Stimulated activated CD8-positive, alpha-beta memory T cell treated with anti-CD3 and anti-CD28 coated beads, Interleukin-4, amount 100 ng/mL, for 1 hour (primary cell): Measurements from ENCODE around the gene PPM1M.
"Not testable (repeated sequence)": the region's sequence is repeated elsewhere in the genome, so short reads cannot be mapped to it uniquely, and the experiment has no call there.

Experiments used
- DNase-seq, 2 donors: peaks; one replicate each; pipeline ENCODE4 v3.0.0-alpha.2; 2020; ENCODE audit warnings: low read depth in 2 of 2, low spot score in 1 of 2

The PPM1M gene

DNA sequence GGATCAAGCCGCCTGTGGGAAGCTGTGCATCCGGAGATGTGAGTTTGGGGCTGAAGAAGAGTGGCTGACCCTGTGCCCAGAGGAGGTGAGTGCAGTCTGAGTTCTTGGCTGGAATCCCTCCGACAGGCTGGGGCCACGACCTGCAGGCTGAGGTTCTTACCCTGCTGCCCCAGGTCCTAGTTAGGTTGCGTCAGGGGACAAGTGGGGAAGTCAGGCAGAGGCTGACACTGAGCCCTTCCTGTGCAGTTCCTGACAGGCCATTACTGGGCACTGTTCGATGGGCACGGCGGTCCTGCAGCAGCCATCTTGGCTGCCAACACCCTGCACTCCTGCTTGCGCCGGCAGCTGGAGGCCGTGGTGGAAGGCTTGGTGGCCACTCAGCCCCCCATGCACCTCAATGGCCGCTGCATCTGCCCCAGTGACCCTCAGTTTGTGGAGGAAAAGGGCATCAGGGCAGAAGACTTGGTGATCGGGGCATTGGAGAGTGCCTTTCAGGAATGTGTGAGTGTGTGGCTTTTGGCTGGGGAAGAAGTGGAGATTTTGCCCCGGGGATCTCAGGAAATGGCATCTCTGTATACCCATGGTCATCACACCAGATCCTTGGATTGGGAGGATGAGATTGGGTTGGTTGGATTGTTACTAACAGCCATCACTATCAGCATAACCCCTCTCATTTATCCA lies 1.3 kb downstream of the PPM1M start:
- DNase-seq, result no peak

GRCh38 chr3:52247409-52248164 lies 2.0 kb downstream of the PPM1M start:
- DNase-seq, result no peak

DNA sequence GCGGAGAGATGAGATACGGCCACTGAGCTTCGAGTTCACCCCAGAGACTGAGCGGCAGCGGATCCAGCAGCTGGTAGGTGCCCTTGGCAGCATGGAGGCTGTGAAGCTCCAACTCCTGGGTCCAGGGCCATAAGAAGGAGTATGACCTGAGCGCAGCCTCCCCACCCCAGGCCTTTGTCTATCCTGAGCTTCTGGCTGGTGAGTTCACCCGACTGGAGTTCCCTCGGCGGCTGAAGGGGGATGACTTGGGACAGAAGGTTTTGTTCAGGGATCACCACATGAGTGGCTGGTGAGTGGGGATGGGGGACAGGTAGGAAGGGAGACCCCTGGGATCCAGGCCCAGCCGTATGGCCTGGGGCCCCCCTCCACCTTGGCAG lies 2.6 kb downstream of the PPM1M start:
- DNase-seq, result no peak

GRCh38 chr3:52248816-52249547 lies 3.4 kb downstream of the PPM1M start:
- DNase-seq, result no peak

DNA sequence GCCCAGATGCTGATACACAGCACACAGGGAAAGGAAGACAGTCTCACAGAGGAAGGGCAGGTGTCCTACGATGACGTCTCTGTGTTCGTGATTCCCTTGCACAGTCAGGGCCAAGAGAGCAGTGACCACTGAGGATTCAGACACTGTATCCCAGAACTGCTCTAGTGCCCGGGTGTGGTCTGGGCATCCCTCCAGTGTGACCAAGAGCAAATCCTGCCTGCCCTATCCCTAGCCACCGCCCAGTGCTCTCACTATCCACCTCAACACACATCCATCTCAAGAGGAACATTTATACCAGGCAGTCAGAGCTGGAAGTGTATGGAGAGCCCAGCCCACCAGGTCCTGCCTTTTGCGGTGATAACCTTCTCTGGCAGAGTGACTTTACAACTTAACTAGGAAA lies 4.1 kb downstream of the PPM1M start:
- DNase-seq, result no peak

DNA sequence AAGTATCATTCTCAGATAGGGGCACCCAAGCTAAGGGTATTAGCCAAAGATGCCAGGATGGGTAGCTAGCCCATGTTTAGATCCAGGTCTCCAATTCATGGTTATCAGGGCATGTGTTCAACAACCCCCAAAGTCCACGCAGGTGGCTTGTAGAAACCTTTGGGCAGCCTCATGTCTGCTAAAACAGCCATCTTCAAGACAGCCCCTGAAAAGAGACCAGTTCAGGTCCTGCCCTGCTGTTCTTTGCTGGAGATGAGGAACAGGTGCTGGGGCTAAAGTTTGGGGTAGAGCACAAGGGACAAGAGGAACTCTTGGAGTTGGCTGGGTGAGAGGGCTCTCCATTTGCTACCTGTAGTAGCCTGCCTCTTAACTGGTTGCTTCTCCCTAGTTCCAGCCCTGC lies 4.6 kb downstream of the PPM1M start:
- no peak for DNase-seq

GRCh38 chr3:52253314-52254304 lies 8.1 kb downstream of the PPM1M start:
- DNase-seq, result peak in 1 of 2 donors; percentile 65

- no peak for DNase-seq
Observed at GRCh38 chr3:52254608-52255007, 9.0 kb downstream of the PPM1M start.

- no peak for DNase-seq
Observed at GRCh38 chr3:52256159-52256558, 10.6 kb downstream of the PPM1M start.

- DNase-seq, result no peak
Observed at GRCh38 chr3:52256622-52257021, 11.1 kb downstream of the PPM1M start.

DNA sequence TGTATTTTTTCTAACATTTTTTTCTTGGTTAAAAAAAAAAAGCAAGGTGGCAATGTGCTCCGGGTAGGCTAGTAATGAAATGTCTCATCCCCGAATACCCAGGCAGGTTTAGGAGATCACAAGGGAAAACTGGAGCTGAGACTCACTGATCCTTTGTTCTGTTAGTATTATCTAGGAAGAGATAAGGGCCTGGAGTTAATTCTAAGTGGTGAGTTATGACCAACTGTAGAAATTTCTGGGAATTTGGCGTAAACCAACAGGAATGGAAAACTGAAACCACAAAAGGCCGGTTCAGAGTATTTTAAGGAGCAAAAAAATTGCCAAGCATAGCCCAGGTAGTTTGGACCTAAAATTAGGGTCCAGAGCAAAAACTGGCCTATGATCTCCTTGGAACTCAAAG lies 12.4 kb downstream of the PPM1M start:
- no peak for DNase-seq

GRCh38 chr3:52259035-52259434 lies 13.5 kb downstream of the PPM1M start:
- no peak for DNase-seq

DNA sequence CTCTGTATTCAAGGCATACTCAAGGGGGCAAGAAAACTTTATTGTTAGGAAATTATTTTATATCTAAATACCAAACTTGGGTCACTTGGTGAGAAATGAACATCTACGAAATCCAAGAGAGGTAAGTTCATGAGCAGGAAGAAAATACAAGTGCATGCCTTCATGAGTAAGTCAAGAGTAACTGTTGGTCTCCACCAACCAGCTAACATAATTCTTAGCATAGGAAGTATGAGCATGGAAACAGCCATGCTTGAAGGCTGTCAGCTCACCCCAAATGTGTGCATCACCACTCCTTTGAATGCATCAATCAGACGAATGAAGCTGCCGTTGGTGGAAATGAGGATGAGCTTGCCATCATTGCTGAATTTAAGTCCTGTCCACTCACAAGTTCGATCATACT lies 13.9 kb downstream of the PPM1M start:
- no peak for DNase-seq

GRCh38 chr3:52262447-52262846 lies 16.9 kb downstream of the PPM1M start:
- DNase-seq, result no peak

- no peak for DNase-seq
Observed at GRCh38 chr3:52265387-52265786, 19.8 kb downstream of the PPM1M start.

GRCh38 chr3:52268036-52268435 lies 22.5 kb downstream of the PPM1M start:
- no peak for DNase-seq

- DNase-seq, result no peak
Observed at GRCh38 chr3:52269776-52270175, 24.2 kb downstream of the PPM1M start.

- no peak for DNase-seq
Observed at GRCh38 chr3:52270252-52270754, 24.7 kb downstream of the PPM1M start.

DNA sequence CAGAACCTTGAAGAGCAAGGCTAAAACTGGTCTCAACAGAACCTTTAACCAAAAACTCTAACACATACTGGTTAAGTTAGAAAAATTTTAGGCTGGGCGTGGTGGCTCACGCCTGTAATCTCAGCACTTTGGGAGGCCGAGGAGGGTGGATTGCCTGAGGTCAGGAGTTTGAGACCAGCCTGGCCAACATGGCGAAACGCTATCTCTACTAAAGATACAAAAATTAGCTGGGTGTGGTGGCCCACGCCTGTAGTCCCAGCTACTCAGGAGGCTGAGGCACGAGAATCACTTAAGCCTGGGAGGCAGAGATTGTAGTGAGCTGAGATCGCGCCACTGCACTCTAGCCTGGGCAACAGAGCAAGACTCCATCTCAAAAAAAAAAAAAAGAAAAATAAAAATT lies 26.6 kb downstream of the PPM1M start:
- DNase-seq, result not testable (repeated sequence)

GRCh38 chr3:52272831-52273230 lies 27.3 kb downstream of the PPM1M start:
- no peak for DNase-seq

GRCh38 chr3:52274781-52275180 lies 29.2 kb downstream of the PPM1M start:
- not testable (repeated sequence) for DNase-seq
